HG03060 (cell line): Measurements from ENCODE around the gene PHF8.

Source experiments
- ATAC-seq: cut with Tn5 transposase; IDR thresholded peaks from one replicate; pipeline ENCODE4 v1.9.1; 2021; ENCODE audit warnings: low read depth, moderate number of reproducible peaks; ENCODE audit not compliant: unreplicated experiment

Gene PHF8

DNA sequence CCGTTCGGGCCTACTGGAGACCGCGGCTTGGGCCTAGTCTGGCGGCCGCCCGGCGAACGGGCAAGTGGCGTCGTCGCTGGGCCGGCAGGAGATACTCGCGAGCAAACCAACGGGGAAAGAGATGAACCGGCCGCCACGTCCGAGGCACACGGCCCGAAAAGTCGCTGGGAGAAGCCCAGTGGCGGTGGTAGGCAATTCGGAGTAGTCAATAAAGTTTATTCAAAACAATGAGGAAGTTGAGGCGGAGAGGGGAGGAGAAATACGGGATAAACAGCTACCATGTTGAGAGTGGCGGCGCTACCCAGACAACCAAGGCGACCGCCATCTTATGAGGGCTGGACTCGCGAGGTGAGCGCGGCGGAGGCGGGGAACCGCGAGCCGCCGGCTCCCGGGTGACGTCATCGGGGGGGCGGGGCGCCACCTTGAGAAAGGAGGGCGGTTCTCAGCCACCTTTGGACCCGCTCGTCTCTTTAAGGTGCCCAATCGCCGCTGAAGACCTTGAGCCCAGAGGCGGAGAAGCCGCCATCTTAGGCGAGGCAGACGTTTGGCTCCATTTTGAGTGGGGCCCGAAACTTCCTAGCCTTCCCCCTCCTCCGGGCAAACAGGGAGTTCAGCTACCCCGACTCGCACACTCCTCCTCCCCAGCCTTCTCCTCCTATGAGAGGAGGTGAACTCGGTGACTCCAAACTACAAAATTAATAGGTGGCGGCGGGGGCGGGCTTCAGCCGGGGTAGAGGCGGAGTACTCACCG lies at the start of gene PHF8:
TSS of gene PHF8 (minus strand) at position 348 of the 751 bp plus-strand sequence. CDS start 1,745 bp downstream, outside the sequence.
- peak; percentile 83 for ATAC-seq

DNA sequence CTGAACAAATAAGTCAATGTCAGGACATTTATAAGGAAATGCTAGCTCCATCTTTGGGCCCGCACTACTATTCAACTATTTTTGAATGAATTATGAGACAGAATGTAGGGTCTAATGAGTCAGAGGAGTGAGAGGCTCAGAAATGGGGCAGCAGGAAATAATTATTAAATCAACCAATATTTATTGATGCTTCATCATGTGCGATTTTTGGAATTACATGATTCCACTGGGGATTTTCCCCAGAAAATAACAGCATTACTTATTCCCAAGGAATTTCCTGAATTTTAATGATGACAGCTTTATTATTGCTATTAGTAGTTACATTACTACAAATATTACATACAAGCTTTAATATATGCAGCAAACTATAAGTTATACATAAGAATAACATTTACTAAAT lies 49.3 kb upstream of the PHF8 start:
- ATAC-seq: no peak

DNA sequence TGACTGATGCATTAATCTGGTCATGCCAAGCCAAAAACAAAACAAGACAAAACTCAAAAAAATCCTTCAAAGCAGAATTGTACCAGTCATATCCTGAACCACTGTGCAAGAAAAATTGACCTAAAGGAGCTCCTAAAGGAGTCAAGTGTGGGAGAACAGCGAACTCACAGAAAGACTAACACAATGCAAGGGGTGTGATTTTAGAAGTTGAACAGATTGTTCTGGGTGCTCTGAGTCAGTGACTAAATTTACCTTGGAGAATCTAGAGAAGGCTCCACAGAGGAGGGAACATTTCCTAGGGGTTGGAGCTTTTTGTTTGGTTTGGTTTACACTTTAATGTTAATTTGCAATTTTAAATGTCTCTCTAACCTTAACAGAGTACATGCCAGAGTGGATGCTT lies 48.9 kb upstream of the PHF8 start:
- no peak for ATAC-seq

GRCh38 chrX:54090880-54091279 lies 46.6 kb upstream of the PHF8 start:
- no peak for ATAC-seq

DNA sequence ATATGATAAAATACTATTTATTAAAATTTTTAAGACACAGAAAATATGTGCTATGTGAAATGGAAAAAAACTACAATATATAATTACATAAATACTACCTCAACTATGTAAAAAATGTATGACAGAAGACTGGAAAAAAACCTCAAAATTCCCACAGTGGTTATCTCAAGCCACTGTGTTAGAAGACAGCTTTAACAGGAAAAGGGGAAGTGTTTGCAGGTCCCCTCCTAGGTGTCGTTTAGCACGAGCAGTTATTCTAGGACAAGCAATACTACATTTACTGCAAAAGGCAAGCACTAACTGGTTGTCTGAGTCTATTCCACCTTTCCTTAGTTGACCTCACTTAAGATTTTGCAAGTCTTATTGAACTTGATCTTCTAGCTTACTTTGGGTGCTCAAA lies 44.9 kb upstream of the PHF8 start:
- no peak for ATAC-seq

GRCh38 chrX:54087661-54088060 lies 43.4 kb upstream of the PHF8 start:
- no peak for ATAC-seq

DNA sequence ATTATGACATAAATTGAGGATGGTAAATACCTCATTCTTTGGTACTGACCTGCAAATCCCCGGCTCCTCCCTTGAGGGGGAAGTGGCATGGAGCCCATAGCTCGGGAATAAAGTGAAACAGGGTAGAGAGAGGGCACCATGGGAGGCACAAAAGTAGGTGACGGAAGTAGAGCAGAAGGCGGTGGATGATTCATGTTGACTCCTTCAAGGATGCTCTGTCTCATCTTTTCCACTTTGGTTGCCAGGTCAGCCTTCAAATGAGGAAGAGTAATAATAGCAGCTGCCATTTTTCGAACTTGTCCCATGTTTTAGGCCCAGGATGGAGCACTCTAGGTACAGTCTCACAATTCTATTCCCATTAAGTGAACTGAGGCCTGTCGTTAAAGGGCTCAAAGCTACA lies 41.4 kb upstream of the PHF8 start:
- ATAC-seq: no peak

GRCh38 chrX:54076903-54077302 lies 32.6 kb upstream of the PHF8 start:
- ATAC-seq: no peak

GRCh38 chrX:54074826-54075225 lies 30.6 kb upstream of the PHF8 start:
- no peak for ATAC-seq

- ATAC-seq: no peak
Observed at GRCh38 chrX:54067766-54068165, 23.5 kb upstream of the PHF8 start.

GRCh38 chrX:54066841-54067240 lies 22.6 kb upstream of the PHF8 start:
- ATAC-seq: no peak

- no peak for ATAC-seq
Observed at GRCh38 chrX:54064564-54064963, 20.3 kb upstream of the PHF8 start.

GRCh38 chrX:54063361-54063760 lies 19.1 kb upstream of the PHF8 start:
- no peak for ATAC-seq

GRCh38 chrX:54049801-54050200 lies 5.5 kb upstream of the PHF8 start:
- ATAC-seq: no peak

DNA sequence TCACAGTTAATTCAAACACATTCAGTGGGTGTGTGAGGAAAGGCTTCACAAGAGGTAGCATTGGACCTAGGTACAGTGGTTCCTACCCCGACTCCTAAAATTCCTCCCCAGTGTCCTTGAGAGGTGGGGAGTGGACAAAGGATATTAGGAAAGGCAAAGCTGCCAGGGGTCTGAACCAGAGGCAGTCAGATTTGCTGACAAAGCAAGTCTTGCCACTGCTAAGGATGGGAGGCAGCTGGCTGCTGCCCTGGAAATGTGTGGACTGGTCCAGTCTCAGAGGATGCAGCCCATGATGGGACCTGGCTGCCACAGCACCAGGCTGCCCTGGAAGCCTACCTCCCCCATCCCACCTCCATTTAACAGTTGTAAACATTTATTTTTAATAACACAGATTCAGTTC lies 4.1 kb upstream of the PHF8 start:
- ATAC-seq: no peak

DNA sequence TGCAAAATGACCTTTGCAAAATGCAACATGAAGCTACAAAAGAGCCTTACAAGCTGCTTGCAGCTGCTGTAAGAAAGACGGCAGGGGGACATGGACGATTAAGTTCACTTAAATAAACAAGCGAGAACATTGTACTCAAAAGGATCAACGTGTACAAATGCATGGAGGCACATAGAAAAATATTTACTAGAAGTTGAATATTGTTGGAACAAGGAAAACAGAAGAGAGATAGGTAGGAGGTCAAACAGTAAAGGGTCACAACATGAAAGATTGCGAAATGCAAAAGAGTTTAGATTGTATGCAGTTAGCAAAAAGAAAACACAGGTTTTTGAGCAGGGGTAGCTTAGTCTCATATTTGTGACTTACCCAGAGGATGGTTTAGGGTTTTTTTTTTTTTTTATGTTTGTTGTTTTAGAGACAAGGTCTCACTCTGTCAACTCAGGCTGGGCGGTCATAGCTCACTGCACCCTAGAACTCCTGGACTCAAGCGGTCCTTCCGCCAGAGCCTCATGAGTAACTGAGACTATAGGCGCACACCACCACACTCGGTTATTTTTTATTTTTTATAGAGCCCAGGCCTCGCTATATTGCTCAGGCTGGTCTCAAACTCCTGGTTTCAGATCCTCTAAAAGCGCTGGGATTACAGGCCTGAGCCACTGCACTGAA lies 1.4 kb upstream of the PHF8 start:
- no peak for ATAC-seq

DNA sequence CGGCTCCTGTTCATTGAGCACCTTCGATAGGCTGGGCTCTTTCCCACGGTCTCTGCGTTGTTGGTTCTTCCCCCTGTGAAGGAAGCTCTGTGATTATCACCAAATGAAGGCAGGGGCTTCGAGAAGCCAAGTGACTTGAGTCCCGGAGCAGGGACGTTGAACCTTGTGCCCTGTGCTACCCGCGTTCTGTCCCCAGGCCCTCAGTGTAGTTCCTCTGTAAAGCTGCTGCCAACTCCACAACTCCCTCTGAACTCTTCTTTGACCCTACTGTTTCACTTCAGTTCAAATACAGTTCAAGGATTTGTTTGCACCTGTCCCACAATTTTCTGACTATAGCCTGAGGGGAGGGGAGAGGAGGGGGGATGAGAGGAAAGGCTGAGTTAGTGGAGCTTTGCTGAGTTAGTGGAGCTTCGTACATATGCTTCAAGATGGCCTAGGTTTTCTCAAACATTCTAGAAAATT lies 635 bp upstream of the PHF8 start:
- no peak for ATAC-seq

GRCh38 chrX:54043541-54044125 lies 640 bp downstream of the PHF8 start:
- no peak for ATAC-seq

DNA sequence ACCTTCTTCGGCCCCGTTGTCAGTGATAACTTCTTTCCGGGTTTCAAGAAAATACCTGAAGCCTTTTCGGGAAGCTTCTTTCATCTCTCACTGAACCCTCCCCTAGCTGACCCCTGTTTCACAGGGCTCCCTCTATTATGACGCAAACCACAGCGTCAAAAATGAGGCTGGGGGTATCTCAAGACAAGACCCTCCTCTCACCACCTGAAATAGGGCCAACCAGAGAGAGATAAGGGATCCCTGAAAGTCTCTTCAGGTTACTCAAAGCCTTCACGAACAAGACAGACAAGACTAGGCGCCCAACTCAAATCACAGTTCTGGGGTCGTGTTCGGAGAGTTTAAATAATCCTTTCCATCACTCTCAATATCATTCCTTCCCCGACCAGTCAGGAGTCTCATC lies 1.2 kb downstream of the PHF8 start:
- ATAC-seq: no peak

GRCh38 chrX:54042609-54043021 lies 1.7 kb downstream of the PHF8 start:
- no peak for ATAC-seq

GRCh38 chrX:54030329-54030728 lies 13.9 kb downstream of the PHF8 start:
- no peak for ATAC-seq
